Measurements from ENCODE around the gene POLRMT. TPM values are rescaled to one million over a fixed set of nuclear protein-coding genes. Genes with fewer than 3 reads are reported as not detected.

Gene POLRMT
- total RNA-seq, 1 experiment from 2014 or later = 100 TPM

- ChIA-PET CTCF (no interaction called here), POLR2A (ENCODE audit: low non-redundant PET) (no interaction called here)
- BruUV-seq (replicated peaks) = no TSS peak
- Histone ChIP-seq H3K27ac (ENCODE audit: low read depth, low read length, poor library complexity, severe bottlenecking) (no peak overlapping the region), H3K4me1 (ENCODE audit: insufficient read depth, low read length, poor library complexity, severe bottlenecking) (no peaks in the 10 kb centered on the region), H3K4me3 (ENCODE audit: low read depth, low read length, poor library complexity, severe bottlenecking) (no peak overlapping the region), H3K36me3 (ENCODE audit: insufficient read depth, low read length, poor library complexity, severe bottlenecking) (peaks cover 60% of the 10 kb centered on the region), H3K27me3 (replicated peaks; ENCODE audit: insufficient read depth, low read depth, low read length, poor library complexity) (no peaks in the 10 kb centered on the region), H3K9me3 (ENCODE audit: low read depth, low read length, poor library complexity, severe bottlenecking) (no peaks in the 10 kb centered on the region)
- TF ChIP-seq CTCF (conservative IDR thresholded peaks at IDR 0.05; ENCODE audit: low read depth, low read length) = no peak
- TF ChIP-seq EZH2 (IDR thresholded peaks at IDR 0.05; ENCODE audit: borderline replicate concordance, low read depth, low read length, poor library complexity, severe bottlenecking) = no peak
- no peak for DNase-seq (ENCODE audit: low spot score)
- intact Hi-C loops (cut with micrococcal nuclease; ENCODE audit: unreplicated experiment) = no loop called here
Observed at GRCh38 chr19:652467-653389, 19.4 kb upstream of the POLRMT start.

- ChIA-PET POLR2A (ENCODE audit: low non-redundant PET) (no interaction called here), CTCF (no interaction called here)
- DNase-seq (ENCODE audit: low spot score) = no peak
- Histone ChIP-seq H3K4me3 (ENCODE audit: low read depth, low read length, poor library complexity, severe bottlenecking) (no peak overlapping the region), H3K27me3 (replicated peaks; ENCODE audit: insufficient read depth, low read depth, low read length, poor library complexity) (no peaks in the 10 kb centered on the region), H3K9me3 (ENCODE audit: low read depth, low read length, poor library complexity, severe bottlenecking) (no peaks in the 10 kb centered on the region), H3K4me1 (ENCODE audit: insufficient read depth, low read length, poor library complexity, severe bottlenecking) (no peaks in the 10 kb centered on the region), H3K36me3 (ENCODE audit: insufficient read depth, low read length, poor library complexity, severe bottlenecking) (peaks cover 65% of the 10 kb centered on the region), H3K27ac (ENCODE audit: low read depth, low read length, poor library complexity, severe bottlenecking) (no peak overlapping the region)
- no TSS peak for BruUV-seq (replicated peaks)
- TF ChIP-seq EZH2 (IDR thresholded peaks at IDR 0.05; ENCODE audit: borderline replicate concordance, low read depth, low read length, poor library complexity, severe bottlenecking) (no peak), CTCF (conservative IDR thresholded peaks at IDR 0.05; ENCODE audit: low read depth, low read length) (no peak)
- intact Hi-C loops (cut with micrococcal nuclease; ENCODE audit: unreplicated experiment) = no loop called here
Observed at GRCh38 chr19:651991-652390, 18.7 kb upstream of the POLRMT start.

- Histone ChIP-seq H3K4me1 (ENCODE audit: insufficient read depth, low read length, poor library complexity, severe bottlenecking) (no peaks in the 10 kb centered on the region), H3K36me3 (ENCODE audit: insufficient read depth, low read length, poor library complexity, severe bottlenecking) (peaks cover 72% of the 10 kb centered on the region), H3K27me3 (replicated peaks; ENCODE audit: insufficient read depth, low read depth, low read length, poor library complexity) (no peaks in the 10 kb centered on the region), H3K4me3 (ENCODE audit: low read depth, low read length, poor library complexity, severe bottlenecking) (no peak overlapping the region), H3K27ac (ENCODE audit: low read depth, low read length, poor library complexity, severe bottlenecking) (no peak overlapping the region), H3K9me3 (ENCODE audit: low read depth, low read length, poor library complexity, severe bottlenecking) (no peaks in the 10 kb centered on the region)
- intact Hi-C loops (cut with micrococcal nuclease; ENCODE audit: unreplicated experiment) = no loop called here
- DNase-seq (ENCODE audit: low spot score) = no peak
- no TSS peak for BruUV-seq (replicated peaks)
- ChIA-PET POLR2A (ENCODE audit: low non-redundant PET) (no interaction called here), CTCF (no interaction called here)
- no peak for TF ChIP-seq CTCF (conservative IDR thresholded peaks at IDR 0.05; ENCODE audit: low read depth, low read length)
- TF ChIP-seq EZH2 (IDR thresholded peaks at IDR 0.05; ENCODE audit: borderline replicate concordance, low read depth, low read length, poor library complexity, severe bottlenecking) = no peak
Observed at GRCh38 chr19:651114-651818, 17.9 kb upstream of the POLRMT start.
